Measurements from ENCODE around the gene ERG.
A peak's percentile ranks its signal among the peaks of the same experiment; 100 is the strongest.

Gene ERG

DNA sequence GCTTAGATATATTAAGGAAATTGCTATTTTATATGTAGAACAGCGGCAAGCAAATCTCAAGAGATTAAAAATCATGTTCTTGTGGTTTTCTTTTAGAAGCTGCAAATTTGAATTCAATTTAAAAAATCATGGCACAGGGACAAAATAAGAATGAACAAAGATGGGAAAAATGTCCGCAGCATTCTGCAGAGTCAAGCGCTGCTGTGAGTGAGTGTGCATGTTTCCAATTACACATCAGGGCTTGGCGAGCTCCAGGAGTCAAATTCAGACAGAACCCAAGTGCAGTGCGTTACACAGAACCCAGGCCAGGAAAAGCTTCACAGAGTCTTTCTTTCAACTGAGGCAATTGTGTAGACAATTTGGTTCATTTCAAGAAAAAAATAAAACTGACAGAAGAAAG, 33.3 kb upstream of the ERG start:
- in situ Hi-C loops (cut with HindIII; ENCODE audit: low sequenced_read_pairs) = no loop called here
- H3K4me3 ChIP-seq (ENCODE audit: low read depth, low read length) = no peak overlapping the region
- TF ChIP-seq, protein P1, sequence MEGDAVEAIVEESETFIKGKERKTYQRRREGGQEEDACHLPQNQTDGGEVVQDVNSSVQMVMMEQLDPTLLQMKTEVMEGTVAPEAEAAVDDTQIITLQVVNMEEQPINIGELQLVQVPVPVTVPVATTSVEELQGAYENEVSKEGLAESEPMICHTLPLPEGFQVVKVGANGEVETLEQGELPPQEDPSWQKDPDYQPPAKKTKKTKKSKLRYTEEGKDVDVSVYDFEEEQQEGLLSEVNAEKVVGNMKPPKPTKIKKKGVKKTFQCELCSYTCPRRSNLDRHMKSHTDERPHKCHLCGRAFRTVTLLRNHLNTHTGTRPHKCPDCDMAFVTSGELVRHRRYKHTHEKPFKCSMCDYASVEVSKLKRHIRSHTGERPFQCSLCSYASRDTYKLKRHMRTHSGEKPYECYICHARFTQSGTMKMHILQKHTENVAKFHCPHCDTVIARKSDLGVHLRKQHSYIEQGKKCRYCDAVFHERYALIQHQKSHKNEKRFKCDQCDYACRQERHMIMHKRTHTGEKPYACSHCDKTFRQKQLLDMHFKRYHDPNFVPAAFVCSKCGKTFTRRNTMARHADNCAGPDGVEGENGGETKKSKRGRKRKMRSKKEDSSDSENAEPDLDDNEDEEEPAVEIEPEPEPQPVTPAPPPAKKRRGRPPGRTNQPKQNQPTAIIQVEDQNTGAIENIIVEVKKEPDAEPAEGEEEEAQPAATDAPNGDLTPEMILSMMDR (IDR thresholded peaks at IDR 0.05; ENCODE audit: low read depth, low read length, missing control alignments) = no peak
- DNase-seq (ENCODE audit: low read depth) = peak; percentile 5

DNA sequence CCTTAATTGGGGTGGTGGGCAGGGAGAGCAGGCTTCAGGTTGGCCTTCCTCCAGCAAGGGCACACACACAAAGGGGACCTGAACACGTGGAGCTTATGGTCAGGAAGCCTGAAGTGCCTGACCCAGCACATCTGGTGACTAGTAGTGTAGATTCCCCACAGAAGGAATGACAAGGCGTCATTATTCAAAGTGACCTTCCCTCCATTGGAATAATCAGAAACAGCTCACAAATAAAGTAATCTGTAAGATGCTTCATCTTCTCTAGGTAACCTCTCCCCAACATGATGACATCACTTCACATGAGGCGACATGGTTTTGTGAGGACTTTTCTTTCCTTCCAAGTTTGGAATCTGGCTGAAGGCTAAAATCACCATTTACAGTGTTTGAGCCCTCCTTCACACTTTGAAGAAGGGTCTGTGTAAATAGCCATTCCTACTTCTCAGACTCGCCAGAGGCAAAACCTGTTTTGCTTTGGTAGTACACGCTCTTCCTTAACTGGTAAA, 32.8 kb upstream of the ERG start:
- DNase-seq (ENCODE audit: low read depth) = no peak
- TF ChIP-seq, protein P1 (IDR thresholded peaks at IDR 0.05; ENCODE audit: low read depth, low read length, missing control alignments) = no peak
- in situ Hi-C loops (cut with HindIII; ENCODE audit: low sequenced_read_pairs) = no loop called here
- H3K4me3 ChIP-seq (ENCODE audit: low read depth, low read length) = no peak overlapping the region

DNA sequence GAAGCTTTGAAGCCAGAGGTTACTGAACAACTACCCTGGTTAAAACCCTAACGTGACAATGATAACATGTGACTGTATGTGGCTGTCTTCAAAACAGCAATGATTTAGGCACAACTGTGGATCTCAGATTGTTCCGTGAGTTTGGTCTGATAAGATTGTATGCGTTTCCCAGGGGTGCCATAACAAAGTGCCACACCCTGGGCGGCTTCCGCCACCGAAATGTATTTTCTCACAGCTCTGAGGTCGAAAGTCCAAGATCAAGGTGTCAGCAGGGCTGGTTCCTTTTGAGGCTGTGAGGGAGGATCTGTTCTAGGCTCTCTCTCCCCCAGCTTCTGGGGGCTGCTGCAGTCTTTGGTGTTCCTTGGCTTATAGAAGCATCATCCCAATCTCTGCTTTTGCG, 29.5 kb upstream of the ERG start:
- DNase-seq (ENCODE audit: low read depth) = no peak
- in situ Hi-C loops (cut with HindIII; ENCODE audit: low sequenced_read_pairs) = no loop called here
- TF ChIP-seq, protein P1 (IDR thresholded peaks at IDR 0.05; ENCODE audit: low read depth, low read length, missing control alignments) = no peak
- no peak overlapping the region for H3K4me3 ChIP-seq (ENCODE audit: low read depth, low read length)

DNA sequence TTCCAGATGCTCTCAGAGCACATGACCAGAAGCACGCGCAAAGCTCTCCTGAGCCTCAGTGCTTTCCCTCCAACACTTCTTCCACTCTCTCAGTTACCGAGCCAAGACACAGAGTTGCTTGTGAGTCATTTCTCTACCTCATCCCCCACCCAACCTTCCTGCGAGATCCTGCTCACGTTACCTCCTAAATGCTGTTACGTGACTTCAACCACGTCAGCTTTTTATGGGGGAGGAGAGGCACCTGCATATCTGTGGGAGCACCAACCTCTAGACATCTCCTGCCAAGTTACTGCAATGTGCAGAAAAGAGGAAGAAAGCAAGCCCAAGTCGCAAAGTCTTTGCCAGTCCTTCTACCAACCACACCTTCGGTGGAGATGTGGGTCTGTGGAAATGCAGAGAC, 27.2 kb upstream of the ERG start:
- no peak for DNase-seq (ENCODE audit: low read depth)
- TF ChIP-seq, protein P1 (IDR thresholded peaks at IDR 0.05; ENCODE audit: low read depth, low read length, missing control alignments) = no peak
- in situ Hi-C loops (cut with HindIII; ENCODE audit: low sequenced_read_pairs) = no loop called here
- H3K4me3 ChIP-seq (ENCODE audit: low read depth, low read length) = no peak overlapping the region

DNA sequence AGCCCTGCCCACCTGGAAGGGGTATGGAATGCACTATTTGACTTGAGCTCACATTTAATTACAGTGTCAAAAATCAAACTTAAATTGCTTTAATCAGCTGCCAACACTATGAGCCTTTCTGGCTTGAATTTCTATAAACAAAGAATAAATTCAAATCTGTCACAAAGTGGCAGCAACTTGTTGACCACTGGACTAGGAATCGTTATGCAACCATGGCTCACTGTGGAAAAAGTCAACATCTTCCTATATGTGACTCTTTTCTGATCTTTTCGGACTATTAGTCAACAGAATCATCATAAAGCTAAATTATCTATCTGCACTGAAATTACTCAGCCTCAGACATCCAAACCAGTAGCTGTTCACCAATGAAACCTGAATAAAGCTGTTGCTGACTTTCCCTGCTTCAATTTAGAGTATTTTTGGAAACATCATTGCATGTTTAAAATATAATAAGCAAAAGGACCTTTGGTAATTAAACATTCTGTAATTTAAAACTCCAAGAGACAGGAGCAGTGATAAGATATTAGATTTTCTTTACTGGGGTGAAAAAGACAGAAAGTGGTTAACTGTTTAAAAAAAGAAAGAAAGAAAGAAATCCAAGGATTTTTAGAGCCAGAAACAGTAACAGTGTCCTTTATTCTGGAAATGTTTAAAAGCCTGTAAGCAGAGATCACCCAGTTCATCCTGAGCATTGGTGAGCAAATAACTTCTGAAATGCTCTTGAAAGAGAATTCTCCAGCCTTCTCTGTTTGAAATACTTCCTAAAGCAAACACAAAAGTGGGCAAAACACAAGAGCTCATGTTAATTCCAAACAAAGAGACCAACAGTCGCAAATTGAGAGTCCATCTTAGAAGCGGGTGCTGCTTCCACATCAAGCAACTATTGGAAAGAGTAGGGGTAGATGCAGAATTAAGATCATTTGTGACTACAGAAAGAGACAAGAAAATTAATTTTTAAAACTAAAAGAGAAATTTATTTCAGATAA, 26.2 kb upstream of the ERG start:
- H3K4me3 ChIP-seq (ENCODE audit: low read depth, low read length) = no peak overlapping the region
- DNase-seq (ENCODE audit: low read depth) = no peak
- TF ChIP-seq, protein P1 (IDR thresholded peaks at IDR 0.05; ENCODE audit: low read depth, low read length, missing control alignments) = no peak
- in situ Hi-C loops (cut with HindIII; ENCODE audit: low sequenced_read_pairs) = loop anchor here (25.0 kb wide), 1 partner anchor 638 kb away; no protein-coding TSS in a partner anchor

DNA sequence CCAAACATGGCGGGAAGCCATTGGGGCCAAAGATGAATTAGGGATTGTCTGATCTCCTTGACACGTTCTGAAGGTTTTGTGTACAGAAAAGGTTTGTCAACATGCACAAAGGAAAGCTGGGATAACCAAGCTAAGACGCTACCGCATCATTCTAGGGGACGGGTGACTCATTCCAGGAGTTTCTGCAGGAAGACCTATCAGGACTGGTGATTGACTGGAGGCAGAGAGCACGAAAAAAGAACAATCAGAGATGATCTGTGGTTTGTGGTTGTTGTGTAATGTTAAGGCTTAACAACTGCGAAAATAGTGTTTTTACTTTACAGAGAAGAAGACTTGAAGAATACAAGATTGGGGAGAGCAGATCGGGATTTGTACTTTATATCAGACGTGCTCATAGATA, 22.2 kb upstream of the ERG start:
- DNase-seq (ENCODE audit: low read depth) = no peak
- TF ChIP-seq, protein P1 (IDR thresholded peaks at IDR 0.05; ENCODE audit: low read depth, low read length, missing control alignments) = no peak
- H3K4me3 ChIP-seq (ENCODE audit: low read depth, low read length) = no peak overlapping the region
- in situ Hi-C loops (cut with HindIII; ENCODE audit: low sequenced_read_pairs) = loop anchor here (25.0 kb wide), 1 partner anchor 642 kb away; no protein-coding TSS in a partner anchor

Data from astrocyte of the cerebellum (primary cell).